Thyroid gland (tissue), 4 donors: ENCODE data around the gene B4GALT6. TPM values are rescaled to one million over a fixed set of nuclear protein-coding genes. Genes with fewer than 3 reads are reported as not detected.
"Not testable (repeated sequence)": the region's sequence is repeated elsewhere in the genome, so short reads cannot be mapped to it uniquely, and the experiment has no call there.

Experiments
- DNase-seq, 2 donors: peaks; one replicate each; pipeline ENCODE4 v3.0.0-alpha.2; 2019
- H3K27ac ChIP-seq, 3 donors: fragments of 200-600 bp; sonication (generic); 1 replicate in 2 of 3; 2 replicates in 1 of 3; pipeline ENCODE4 v1.5.1; 2016 to 2019; ENCODE audit warnings: mild to moderate bottlenecking in 1 of 3, moderate library complexity in 1 of 3
- H3K27me3 ChIP-seq: fragments of 200-600 bp; sonication (generic); one replicate; pipeline ENCODE4 v1.5.1; 2019
- H3K36me3 ChIP-seq, 2 donors: fragments of 200-600 bp; sonication (generic); one replicate each; pipeline ENCODE4 v1.5.1; 2016 to 2019
- H3K4me1 ChIP-seq, 2 donors: fragments of 200-600 bp; sonication (generic); one replicate each; pipeline ENCODE4 v1.5.1; 2017 to 2019
- H3K4me3 ChIP-seq, 3 donors: fragments of 200-600 bp; sonication (generic); replicated peaks in 1 of 3; 1 replicate in 2 of 3; 2 replicates in 1 of 3; pipeline ENCODE4 v1.5.1; 2016; ENCODE audit warnings: mild to moderate bottlenecking in 1 of 3
- H3K9me3 ChIP-seq: fragments of 200-600 bp; sonication (generic); one replicate; pipeline ENCODE4 v1.5.1; 2017
- POLR2A ChIP-seq, 2 donors: fragments of 450-650 bp; IDR thresholded peaks; one replicate each; pipeline ENCODE4 v1.6.1; 2017; ENCODE audit warnings: antibody characterized with exemption in 2 of 2, mild to moderate bottlenecking in 2 of 2, moderate library complexity in 1 of 2
- WGBS, 2 donors: methylation state at CpG; one replicate each; pipeline ENCODE4 v1.1.5; 2017; 5-methylcytosine and 5-hydroxymethylcytosine counted together
- intact Hi-C: fragments of 100-400 bp; cut with DNase I; formaldehyde crosslinking; loops from one replicate; pipeline ENCODE4 v1.15.1; 2023
- total RNA-seq, 4 donors: library from RNA; depleted of rRNA; stranded (reverse); fragments of >200 nt; gene quantifications; one replicate each; pipeline ENCODE4 v1.2.3, GENCODE V29; 2016
- TF ChIP-seq, protein P1 (sequence below), 6 experiments: fragments of 200-600 bp in 3 of 6; fragments of 450-650 bp in 3 of 6; sonication (generic) in 3 of 6; IDR thresholded peaks; one replicate each; pipeline ENCODE4 v1.5.1; 2016 to 2019; ENCODE audit warnings: antibody characterized with exemption in 6 of 6, mild to moderate bottlenecking in 2 of 6, inconsistent platforms in 1 of 6, moderate library complexity in 1 of 6

Gene B4GALT6, protein sequence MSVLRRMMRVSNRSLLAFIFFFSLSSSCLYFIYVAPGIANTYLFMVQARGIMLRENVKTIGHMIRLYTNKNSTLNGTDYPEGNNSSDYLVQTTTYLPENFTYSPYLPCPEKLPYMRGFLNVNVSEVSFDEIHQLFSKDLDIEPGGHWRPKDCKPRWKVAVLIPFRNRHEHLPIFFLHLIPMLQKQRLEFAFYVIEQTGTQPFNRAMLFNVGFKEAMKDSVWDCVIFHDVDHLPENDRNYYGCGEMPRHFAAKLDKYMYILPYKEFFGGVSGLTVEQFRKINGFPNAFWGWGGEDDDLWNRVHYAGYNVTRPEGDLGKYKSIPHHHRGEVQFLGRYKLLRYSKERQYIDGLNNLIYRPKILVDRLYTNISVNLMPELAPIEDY
- total RNA-seq, result 1 to 10 TPM; 1.3 to 2.6 (median 2.5) TPM

DNA sequence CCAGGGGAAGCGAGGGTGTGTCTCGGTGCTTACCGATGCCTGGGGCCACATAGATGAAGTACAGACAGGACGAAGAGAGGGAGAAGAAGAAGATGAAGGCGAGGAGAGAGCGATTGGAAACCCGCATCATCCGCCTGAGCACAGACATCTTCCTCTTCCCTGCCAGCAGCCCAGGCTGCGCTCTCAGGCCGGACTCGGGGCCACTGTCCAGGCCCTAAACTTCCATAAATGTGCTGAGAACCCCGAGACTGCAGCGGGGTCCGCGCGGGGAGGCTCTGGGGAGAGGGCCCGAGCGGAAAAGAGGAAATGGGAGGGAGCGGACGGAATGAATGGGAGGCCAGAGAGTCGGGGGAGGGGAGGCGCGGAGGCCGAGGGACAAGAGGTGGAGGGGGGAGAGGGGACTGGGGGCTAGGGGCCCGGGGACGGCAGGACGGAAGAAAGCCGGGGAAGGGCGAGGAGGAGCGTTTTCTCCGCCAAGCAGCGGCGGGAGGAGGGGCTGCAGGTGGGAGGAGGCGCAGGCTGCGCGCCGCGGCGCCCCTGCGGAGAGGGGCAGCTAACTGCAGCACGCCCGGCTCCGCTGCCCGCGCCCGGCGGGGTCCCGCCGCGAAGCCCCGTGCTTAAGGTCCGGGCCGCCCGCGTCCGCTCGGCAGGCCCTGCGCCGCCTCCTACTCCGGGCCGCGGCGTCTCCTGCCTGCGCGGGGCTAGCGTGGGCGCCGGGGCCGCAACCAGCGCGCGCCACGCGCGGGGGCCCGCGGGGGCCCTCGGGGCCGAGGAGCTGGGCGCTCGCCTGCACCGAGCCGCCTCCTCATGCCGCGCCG lies at the start of gene B4GALT6:
B4GALT6 (minus strand) TSS at position 303 of the 818 bp plus-strand sequence; CDS start at position 148, 155 bp downstream.
- Histone ChIP-seq H3K27ac (no peak within 1 kb of the TSS), H3K4me3 (peak within 1 kb of the TSS; percentile 29 to 62 (median 47)), H3K27me3 (no peaks in the 10 kb centered on the region), H3K4me1 (peaks cover 4 to 11% of the 10 kb centered on the region in 2 donors), H3K36me3 (no peaks in the 10 kb centered on the region), H3K9me3 (no peaks in the 10 kb centered on the region)
- intact Hi-C loops, result no loop called here
- TF ChIP-seq POLR2A (IDR thresholded peaks at IDR 0.05), result no peak
- TF ChIP-seq, protein P1, sequence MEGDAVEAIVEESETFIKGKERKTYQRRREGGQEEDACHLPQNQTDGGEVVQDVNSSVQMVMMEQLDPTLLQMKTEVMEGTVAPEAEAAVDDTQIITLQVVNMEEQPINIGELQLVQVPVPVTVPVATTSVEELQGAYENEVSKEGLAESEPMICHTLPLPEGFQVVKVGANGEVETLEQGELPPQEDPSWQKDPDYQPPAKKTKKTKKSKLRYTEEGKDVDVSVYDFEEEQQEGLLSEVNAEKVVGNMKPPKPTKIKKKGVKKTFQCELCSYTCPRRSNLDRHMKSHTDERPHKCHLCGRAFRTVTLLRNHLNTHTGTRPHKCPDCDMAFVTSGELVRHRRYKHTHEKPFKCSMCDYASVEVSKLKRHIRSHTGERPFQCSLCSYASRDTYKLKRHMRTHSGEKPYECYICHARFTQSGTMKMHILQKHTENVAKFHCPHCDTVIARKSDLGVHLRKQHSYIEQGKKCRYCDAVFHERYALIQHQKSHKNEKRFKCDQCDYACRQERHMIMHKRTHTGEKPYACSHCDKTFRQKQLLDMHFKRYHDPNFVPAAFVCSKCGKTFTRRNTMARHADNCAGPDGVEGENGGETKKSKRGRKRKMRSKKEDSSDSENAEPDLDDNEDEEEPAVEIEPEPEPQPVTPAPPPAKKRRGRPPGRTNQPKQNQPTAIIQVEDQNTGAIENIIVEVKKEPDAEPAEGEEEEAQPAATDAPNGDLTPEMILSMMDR (IDR thresholded peaks at IDR 0.05), result no peak
- 2 to 3% methylated on average over 30 to 69 of the region's 86 CpGs for WGBS, 2 donors
- DNase-seq, result peak; percentile 16 to 25

GRCh38 chr18:31731628-31732027 lies 47.2 kb upstream of the B4GALT6 start:
- H3K4me3 ChIP-seq, result no peak overlapping the region
- no peak for DNase-seq
- 56 to 57% methylated on average over 3 of the region's 3 CpGs for WGBS, 2 donors
- intact Hi-C loops, result no loop called here
- TF ChIP-seq, protein P1 (IDR thresholded peaks at IDR 0.05), result no peak
- no peak for TF ChIP-seq POLR2A (IDR thresholded peaks at IDR 0.05)
- H3K27me3 ChIP-seq, result no peaks in the 10 kb centered on the region
- no peaks in the 10 kb centered on the region for H3K36me3 ChIP-seq
- H3K9me3 ChIP-seq, result no peaks in the 10 kb centered on the region
- no peaks in the 10 kb centered on the region for H3K4me1 ChIP-seq
- no peak overlapping the region for H3K27ac ChIP-seq

- intact Hi-C loops, result loop anchor here (10.0 kb wide), 1 partner anchor 174 kb away; no protein-coding TSS in a partner anchor
Measured at GRCh38 chr18:31729196-31729595, 44.8 kb upstream of the B4GALT6 start.

DNA sequence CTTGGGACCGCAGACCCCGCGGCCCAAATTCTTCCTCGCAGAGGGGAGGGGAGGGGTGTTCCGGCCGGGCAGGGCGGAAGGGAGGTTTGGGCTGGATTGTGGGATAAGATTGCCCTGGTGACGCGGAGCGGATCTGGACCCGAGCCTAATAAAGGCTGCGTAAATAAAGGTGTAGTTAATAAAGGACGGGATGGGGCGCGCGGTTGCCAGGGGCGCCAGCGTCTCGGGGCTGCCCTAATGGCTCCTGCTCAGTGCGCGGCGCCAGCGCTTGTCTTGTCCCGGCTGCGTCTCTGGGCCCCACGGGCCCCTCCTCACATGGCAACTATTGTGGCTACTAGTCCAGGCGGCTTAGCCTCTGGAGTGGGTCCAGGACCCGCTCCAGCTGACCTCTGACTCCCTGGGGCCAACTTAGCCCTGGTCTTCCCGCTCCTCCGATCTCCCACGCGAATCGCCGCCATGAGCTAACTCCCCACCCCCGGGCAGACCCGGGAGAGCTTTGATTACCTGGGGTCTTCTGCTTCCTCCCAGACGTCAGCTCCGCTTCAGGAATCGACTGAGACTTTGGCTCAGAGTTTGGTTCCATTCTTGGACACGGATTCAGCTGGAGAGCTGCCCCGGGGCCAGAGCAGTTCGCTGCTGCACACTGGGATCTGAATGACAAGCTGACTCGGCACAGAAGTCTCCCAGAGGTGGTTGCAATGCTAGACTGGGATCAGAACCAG lies 39.8 kb upstream of the B4GALT6 start:
- Histone ChIP-seq H3K36me3 (no peaks in the 10 kb centered on the region), H3K27ac (no peak overlapping the region), H3K4me3 (peak overlapping the region; percentile 25 to 47 (median 30)), H3K27me3 (no peaks in the 10 kb centered on the region), H3K4me1 (peaks cover 0 to 4% of the 10 kb centered on the region in 2 donors), H3K9me3 (no peaks in the 10 kb centered on the region)
- 5 to 13% methylated on average over 25 to 31 of the region's 43 CpGs for WGBS, 2 donors
- TF ChIP-seq, protein P1 (IDR thresholded peaks at IDR 0.05), result no peak
- TF ChIP-seq POLR2A (IDR thresholded peaks at IDR 0.05), result no peak
- intact Hi-C loops, result loop anchor here (10.0 kb wide), 1 partner anchor 169 kb away; no protein-coding TSS in a partner anchor
- peak; percentile 13 to 30 for DNase-seq

More at GRCh38 chr18:31729196-31729595, 44.8 kb upstream of the B4GALT6 start:
- not testable (repeated sequence) for H3K4me1 ChIP-seq, H3K27ac ChIP-seq, H3K36me3 ChIP-seq, DNase-seq, H3K4me3 ChIP-seq, H3K9me3 ChIP-seq, H3K27me3 ChIP-seq
- 90 to 91% methylated on average over 2 of the region's 2 CpGs for WGBS, 2 donors

- DNase-seq, result no peak
- intact Hi-C loops, result loop anchor here (10.0 kb wide), 1 partner anchor 169 kb away; no protein-coding TSS in a partner anchor
- WGBS, 2 donors, result 61 to 73% methylated on average over 5 to 7 of the region's 7 CpGs
Measured at GRCh38 chr18:31723639-31723989, 39.2 kb upstream of the B4GALT6 start.

More at GRCh38 chr18:31723639-31723989, 39.2 kb upstream of the B4GALT6 start:
- Histone ChIP-seq H3K4me1 (peaks cover 0 to 4% of the 10 kb centered on the region in 2 donors), H3K27ac (no peak overlapping the region), H3K4me3 (peak overlapping the region in 1 of 3 donors; percentile 30), H3K27me3 (no peaks in the 10 kb centered on the region), H3K9me3 (no peaks in the 10 kb centered on the region), H3K36me3 (no peaks in the 10 kb centered on the region)
- TF ChIP-seq POLR2A (IDR thresholded peaks at IDR 0.05), result no peak
- TF ChIP-seq, protein P1 (IDR thresholded peaks at IDR 0.05), result no peak
